DLD1 (cell line): ENCODE results near the gene ZNF37A.
"Not testable (repeated sequence)": the region's sequence is repeated elsewhere in the genome, so short reads cannot be mapped to it uniquely, and the experiment has no call there.

Experiments
- in situ Hi-C: cut with HindIII; loops from 2 replicates; pipeline ENCODE4 v1.10.0; 2017; ENCODE audit warnings: low sequenced_read_pairs

Gene ZNF37A

GRCh38 chr10:38147686-38148085 is 53.5 kb downstream of the ZNF37A start:
- in situ Hi-C loops, result no loop called here

DNA sequence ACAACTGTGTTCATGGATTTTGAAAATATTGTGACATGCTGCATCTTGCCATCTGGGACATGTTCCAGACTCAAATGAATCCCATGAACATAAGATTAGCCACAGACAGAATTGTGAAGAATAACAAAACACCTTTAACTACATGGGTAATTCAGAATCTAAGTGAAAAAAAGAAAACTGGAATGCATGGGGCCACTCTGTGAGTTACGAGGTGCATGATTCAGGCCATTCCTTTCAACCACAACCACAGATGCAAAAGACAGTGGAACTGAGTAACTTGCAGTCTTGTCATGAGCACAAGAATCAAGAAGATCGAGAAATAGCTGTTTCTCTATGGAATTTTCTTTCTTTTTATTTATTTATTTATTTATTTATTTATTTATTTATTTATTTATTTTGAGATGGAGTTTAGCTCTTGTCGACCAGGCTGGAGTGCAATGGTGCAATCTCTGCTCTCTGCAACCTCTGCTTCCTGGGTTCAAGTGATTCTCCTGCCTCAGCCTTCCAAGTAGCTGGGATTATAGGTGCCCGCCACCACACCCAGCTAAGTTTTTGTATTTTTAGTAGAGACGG is 56.8 kb downstream of the ZNF37A start:
- in situ Hi-C loops, result not testable (repeated sequence)

DNA sequence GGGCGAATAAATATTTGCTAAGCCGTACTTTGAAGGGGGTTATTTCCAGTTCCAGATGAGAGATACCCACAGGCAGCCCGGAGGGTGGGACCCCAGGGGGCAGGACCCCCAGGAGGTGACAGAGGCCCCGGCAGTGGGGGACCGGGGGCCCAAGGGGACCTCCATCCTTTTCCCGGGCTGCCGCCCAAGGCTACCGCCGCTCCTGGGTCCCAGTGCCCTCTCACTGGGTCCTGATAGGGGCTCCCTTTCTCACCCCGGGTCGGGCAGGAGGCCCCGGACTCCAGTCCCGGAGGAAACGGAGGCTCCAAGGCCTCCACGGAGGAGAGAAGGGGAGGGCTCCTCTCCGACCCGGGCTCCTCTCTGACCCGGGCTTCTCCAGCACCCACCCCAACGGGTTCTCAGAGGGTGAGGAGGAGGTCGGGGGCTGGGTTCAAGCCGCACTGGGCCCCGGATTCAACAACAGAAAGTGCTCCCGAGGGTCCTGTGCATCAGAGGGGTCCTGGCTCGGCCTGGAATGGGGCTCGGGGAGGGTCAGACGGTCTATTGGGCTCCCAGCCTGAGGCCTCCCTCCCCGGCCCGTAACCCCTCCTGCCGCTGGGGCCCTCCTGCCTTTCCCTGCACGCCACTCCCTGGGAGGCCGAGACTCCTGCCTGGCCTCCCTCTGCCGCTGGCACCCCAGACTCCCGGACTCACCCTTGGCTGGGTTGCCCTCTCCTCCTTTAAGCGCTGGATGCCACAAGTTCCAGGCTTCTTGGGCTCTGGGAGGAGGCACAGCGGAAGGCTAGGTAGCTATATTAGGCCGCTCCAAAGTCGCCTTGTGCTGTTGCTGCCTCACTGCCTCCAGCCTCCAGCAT is 62.5 kb downstream of the ZNF37A start:
- in situ Hi-C loops, result no loop called here

- in situ Hi-C loops, result no loop called here
These were observed 63.1 kb downstream of the ZNF37A start for GRCh38 chr10:38157270-38157685.

GRCh38 chr10:38159004-38159403 is 64.9 kb downstream of the ZNF37A start:
- in situ Hi-C loops, result no loop called here

DNA sequence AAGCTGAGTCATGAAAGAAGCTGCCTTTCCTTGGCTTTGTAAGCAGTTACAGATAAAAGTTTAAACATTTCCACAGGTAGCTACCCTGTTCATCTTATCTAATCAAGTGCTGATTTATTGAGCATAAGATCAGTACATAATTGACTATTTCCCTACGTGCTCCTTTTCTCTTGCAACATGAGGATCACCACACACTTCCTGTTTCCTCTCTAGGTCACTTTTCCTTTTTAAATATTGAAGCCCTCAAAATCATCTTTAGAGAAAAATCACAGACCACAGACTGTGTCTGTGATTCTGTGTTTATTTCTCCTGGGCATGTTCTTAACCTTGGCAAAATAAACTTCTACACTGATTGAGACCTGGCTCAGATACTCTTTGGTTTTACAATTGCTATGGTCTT is 69.5 kb downstream of the ZNF37A start:
- in situ Hi-C loops, result no loop called here

DNA sequence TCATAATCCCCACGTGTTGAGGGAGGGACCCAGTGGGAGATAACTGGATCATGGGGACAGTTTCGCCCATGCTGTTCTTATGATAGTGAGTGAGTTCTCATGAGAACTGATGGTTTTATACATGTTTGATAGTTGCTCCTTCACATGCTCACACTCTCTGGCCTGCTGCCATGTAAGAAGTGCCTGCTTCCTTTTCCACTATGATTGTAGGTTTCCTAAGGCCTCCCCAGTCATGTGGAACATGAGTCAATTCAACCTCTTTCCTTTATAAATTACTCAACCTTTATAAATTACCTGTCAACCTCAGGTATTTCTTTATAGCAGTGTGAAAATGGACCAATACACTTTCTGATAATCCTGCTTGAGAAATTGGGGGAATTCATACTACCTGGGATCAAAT is 80.2 kb downstream of the ZNF37A start:
- in situ Hi-C loops, result no loop called here

GRCh38 chr10:38184477-38184876 is 90.3 kb downstream of the ZNF37A start:
- in situ Hi-C loops, result no loop called here
